Spleen (tissue), 11 donors: Measurements from ENCODE around the gene SF3A1. TPM values are rescaled to one million over a fixed set of nuclear protein-coding genes. Genes with fewer than 3 reads are reported as not detected.
A peak's percentile ranks its signal among the peaks of the same experiment; 100 is the strongest.

ENCODE experiments used
- DNase-seq: peaks from one replicate; pipeline ENCODE4 v3.0.0-alpha.2; 2020
- H3K27ac ChIP-seq, 8 donors: fragments of 200-600 bp; sonication (generic) in 7 of 8; 1 replicate in 4 of 8; 2 replicates in 4 of 8; pipeline versions ENCODE4 v1.5.0 to v1.8.0; 2016 to 2021; ENCODE audit warnings: inconsistent platforms in 4 of 8, mild to moderate bottlenecking in 4 of 8, moderate library complexity in 1 of 8
- H3K27me3 ChIP-seq, 7 donors: fragments of 200-600 bp; sonication (generic) in 6 of 7; replicated peaks in 1 of 7; 1 replicate in 4 of 7; 2 replicates in 3 of 7; pipeline versions ENCODE4 v1.5.0 to v1.8.0; 2016 to 2021; ENCODE audit warnings: inconsistent platforms in 3 of 7, mild to moderate bottlenecking in 1 of 7
- H3K36me3 ChIP-seq, 6 donors: fragments of 200-600 bp; sonication (generic) in 5 of 6; 1 replicate in 4 of 6; 2 replicates in 2 of 6; pipeline versions ENCODE4 v1.5.0 to v1.8.0; 2016 to 2021; ENCODE audit warnings: inconsistent platforms in 2 of 6
- H3K4me1 ChIP-seq, 6 donors: fragments of 200-600 bp; sonication (generic) in 5 of 6; 1 replicate in 3 of 6; 2 replicates in 3 of 6; pipeline versions ENCODE4 v1.5.0 to v1.8.0; 2016 to 2021; ENCODE audit warnings: inconsistent platforms in 3 of 6
- H3K4me3 ChIP-seq, 8 donors: fragments of 200-600 bp; sonication (generic) in 7 of 8; 1 replicate in 4 of 8; 2 replicates in 4 of 8; pipeline versions ENCODE4 v1.5.0 to v1.8.0; 2016 to 2021; ENCODE audit warnings: inconsistent platforms in 4 of 8, mild to moderate bottlenecking in 4 of 8, moderate library complexity in 2 of 8
- H3K9me3 ChIP-seq, 8 donors: fragments of 200-600 bp; sonication (generic) in 7 of 8; 1 replicate in 4 of 8; 2 replicates in 4 of 8; pipeline versions ENCODE4 v1.5.0 to v1.8.0; 2016 to 2021; ENCODE audit warnings: inconsistent platforms in 4 of 8
- POLR2A ChIP-seq, 3 donors: fragments of 450-650 bp; IDR thresholded peaks; one replicate each; pipeline ENCODE4 v1.5.1; 2017; ENCODE audit warnings: antibody characterized with exemption in 3 of 3, mild to moderate bottlenecking in 1 of 3
- POLR2AphosphoS5 ChIP-seq, 3 donors: sonication (generic); formaldehyde crosslinking; IDR thresholded peaks; one replicate each; pipeline ENCODE4 v1.5.1; 2017; ENCODE audit warnings: antibody characterized with exemption in 3 of 3
- WGBS, 5 donors: extraction: QIAGEN DNeasy Blood & Tissue Kit in 3 of 5; methylation state at CpG; one replicate each; pipeline versions ENCODE4 v1.1.5 to v1.1.7; 2013 to 2018; 5-methylcytosine and 5-hydroxymethylcytosine counted together
- intact Hi-C: fragments of 100-400 bp; cut with DNase I; formaldehyde crosslinking; loops from one replicate; pipeline ENCODE4 v1.15.0; 2023; ENCODE audit warnings: low total_unique reads
- polyA plus RNA-seq, 3 donors: library from polyadenylated mRNA; stranded (reverse); fragments of 200-250 nt; gene quantifications; one replicate each; pipeline ENCODE4 v1.2.1, GENCODE V29; 2013
- total RNA-seq, 7 donors: library from RNA; depleted of rRNA in 3 of 7; stranded (reverse); fragments of >200 nt in 3 of 7; fragmentation: NEBNext Ultra II Directional in 4 of 7; extraction: Animal tissue kit (Norgen Biotek cat#: 25700) in 4 of 7; gene quantifications; one replicate each; pipeline versions ENCODE4 v1.1.0 to v1.2.1, GENCODE V29; 2016 to 2021
- TF ChIP-seq, protein P1 (sequence below), 11 experiments: fragments of 200-600 bp in 7 of 11; fragments of 450-650 bp in 4 of 11; sonication (generic) in 4 of 11; IDR thresholded peaks in 8 of 11; conservative IDR thresholded peaks in 3 of 11; 1 replicate in 7 of 11; 2 replicates in 4 of 11; pipeline versions ENCODE4 v1.4.0 to v1.8.0; 2016 to 2021; ENCODE audit warnings: antibody characterized with exemption in 11 of 11, inconsistent platforms in 4 of 11, mild to moderate bottlenecking in 1 of 11
- donor health status: healthy with polysubstance abuse.
- donor health status: DM: no; HTN: no; CAD: no; lungs with moderate emphysema.
- donor health status: DM: no; HTN: no; CAD: no.
- donor health status: Bipolar disorder and iron deficiency.
- donor health status: healthy.
- donor health status: DM: no; HTN: no; CAD: no.
- donor health status: DM: yes; HTN: yes; CAD: no.

The SF3A1 gene
- total and polyA plus RNA-seq, 10 donors, result 14.9 to 223 (median 175) TPM

DNA sequence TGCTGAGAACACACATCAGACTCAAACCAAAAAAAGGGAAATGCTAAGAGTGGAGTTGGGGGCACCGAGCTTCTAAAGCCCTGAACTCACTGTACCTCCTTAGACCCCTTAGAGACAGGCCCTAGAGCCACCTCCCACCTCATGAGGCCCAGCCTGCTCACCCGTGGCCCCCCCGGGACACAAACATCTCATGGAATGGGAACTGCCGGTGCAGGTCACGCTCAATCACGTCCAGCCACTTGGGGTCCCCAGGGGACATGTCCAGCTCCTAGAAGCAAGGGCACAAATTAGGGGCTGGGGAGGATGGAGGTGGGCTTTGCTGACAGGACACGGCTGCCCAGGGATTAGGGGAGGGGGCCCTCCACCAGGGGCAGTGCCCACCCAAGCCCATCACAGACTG, 61.1 kb downstream of the SF3A1 start:
- 74 to 85% (median 81%) methylated on average over 7 of the region's 7 CpGs for WGBS, 5 donors
- intact Hi-C loops, result no loop called here
- TF ChIP-seq POLR2A (IDR thresholded peaks at IDR 0.05) (no peak), POLR2AphosphoS5 (IDR thresholded peaks at IDR 0.05) (peak in 1 of 3 donors; percentile 34)
- Histone ChIP-seq H3K27ac (peak overlapping the region in 3 of 8 donors; percentile 24 to 75 (median 66)), H3K27me3 (no peaks in the 10 kb centered on the region), H3K9me3 (no peaks in the 10 kb centered on the region), H3K36me3 (peaks cover 0 to 97% (median 76%) of the 10 kb centered on the region in 6 donors), H3K4me1 (peaks cover 11 to 85% (median 30%) of the 10 kb centered on the region in 6 donors), H3K4me3 (no peak overlapping the region)
- DNase-seq, result no peak

- intact Hi-C loops, result no loop called here
- Histone ChIP-seq H3K27me3 (no peaks in the 10 kb centered on the region), H3K4me1 (peaks cover 18 to 85% (median 30%) of the 10 kb centered on the region in 6 donors), H3K4me3 (no peak overlapping the region), H3K27ac (peak overlapping the region in 2 of 8 donors; percentile 66 to 75), H3K36me3 (peaks cover 0 to 89% (median 68%) of the 10 kb centered on the region in 6 donors), H3K9me3 (no peaks in the 10 kb centered on the region)
- no peak for DNase-seq
- 93 to 94% (median 93%) methylated on average over 11 of the region's 11 CpGs; no CpG with 5 or more reads in 2 of the 5 donors for WGBS, 5 donors
- peak in 1 of 3 donors; percentile 54 for TF ChIP-seq POLR2AphosphoS5 (IDR thresholded peaks at IDR 0.05)
- TF ChIP-seq POLR2A (IDR thresholded peaks at IDR 0.05), result no peak
- TF ChIP-seq, protein P1, sequence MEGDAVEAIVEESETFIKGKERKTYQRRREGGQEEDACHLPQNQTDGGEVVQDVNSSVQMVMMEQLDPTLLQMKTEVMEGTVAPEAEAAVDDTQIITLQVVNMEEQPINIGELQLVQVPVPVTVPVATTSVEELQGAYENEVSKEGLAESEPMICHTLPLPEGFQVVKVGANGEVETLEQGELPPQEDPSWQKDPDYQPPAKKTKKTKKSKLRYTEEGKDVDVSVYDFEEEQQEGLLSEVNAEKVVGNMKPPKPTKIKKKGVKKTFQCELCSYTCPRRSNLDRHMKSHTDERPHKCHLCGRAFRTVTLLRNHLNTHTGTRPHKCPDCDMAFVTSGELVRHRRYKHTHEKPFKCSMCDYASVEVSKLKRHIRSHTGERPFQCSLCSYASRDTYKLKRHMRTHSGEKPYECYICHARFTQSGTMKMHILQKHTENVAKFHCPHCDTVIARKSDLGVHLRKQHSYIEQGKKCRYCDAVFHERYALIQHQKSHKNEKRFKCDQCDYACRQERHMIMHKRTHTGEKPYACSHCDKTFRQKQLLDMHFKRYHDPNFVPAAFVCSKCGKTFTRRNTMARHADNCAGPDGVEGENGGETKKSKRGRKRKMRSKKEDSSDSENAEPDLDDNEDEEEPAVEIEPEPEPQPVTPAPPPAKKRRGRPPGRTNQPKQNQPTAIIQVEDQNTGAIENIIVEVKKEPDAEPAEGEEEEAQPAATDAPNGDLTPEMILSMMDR (IDR thresholded peaks at IDR 0.05 in 8 of 11, conservative IDR thresholded peaks at IDR 0.05 in 3 of 11), result no peak
These were observed 61.9 kb downstream of the SF3A1 start for GRCh38 chr22:30294830-30295229.

- Histone ChIP-seq H3K4me3 (no peak overlapping the region), H3K27ac (peak overlapping the region in 1 of 8 donors; percentile 26), H3K4me1 (peaks cover 18 to 85% (median 33%) of the 10 kb centered on the region in 6 donors), H3K36me3 (peaks cover 0 to 81% (median 64%) of the 10 kb centered on the region in 6 donors), H3K9me3 (no peaks in the 10 kb centered on the region), H3K27me3 (no peaks in the 10 kb centered on the region)
- 90 to 98% (median 94%) methylated on average over 9 of the region's 9 CpGs for WGBS, 5 donors
- no peak for DNase-seq
- intact Hi-C loops, result no loop called here
- TF ChIP-seq POLR2A (IDR thresholded peaks at IDR 0.05), result no peak
- TF ChIP-seq, protein P1 (IDR thresholded peaks at IDR 0.05 in 8 of 11, conservative IDR thresholded peaks at IDR 0.05 in 3 of 11), result no peak
- TF ChIP-seq POLR2AphosphoS5 (IDR thresholded peaks at IDR 0.05), result no peak
These were observed 62.6 kb downstream of the SF3A1 start for GRCh38 chr22:30294066-30294465.

DNA sequence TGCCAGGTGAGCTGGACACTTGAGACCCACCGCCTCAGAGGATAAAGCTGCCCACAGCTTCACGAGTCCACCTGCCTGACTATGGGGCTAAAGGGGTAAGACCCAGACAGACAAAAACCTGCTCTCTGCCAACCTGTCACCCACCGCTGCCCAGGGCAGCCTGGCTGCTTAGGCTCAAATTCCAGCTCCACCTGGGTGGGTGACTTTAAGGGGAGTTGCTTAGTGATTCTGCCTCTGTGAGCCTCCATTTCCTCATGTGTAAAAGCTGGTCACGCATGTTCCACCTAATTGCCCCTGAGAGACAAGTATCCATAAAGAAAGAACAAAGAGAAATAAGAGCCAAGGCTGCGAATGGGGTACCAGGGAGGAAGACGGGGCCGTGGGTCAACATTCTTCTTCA, 63.7 kb downstream of the SF3A1 start:
- no peak for TF ChIP-seq POLR2A (IDR thresholded peaks at IDR 0.05)
- TF ChIP-seq, protein P1 (IDR thresholded peaks at IDR 0.05 in 8 of 11, conservative IDR thresholded peaks at IDR 0.05 in 3 of 11), result no peak
- TF ChIP-seq POLR2AphosphoS5 (IDR thresholded peaks at IDR 0.05), result no peak
- Histone ChIP-seq H3K4me1 (peaks cover 26 to 85% (median 44%) of the 10 kb centered on the region in 6 donors), H3K9me3 (no peaks in the 10 kb centered on the region), H3K4me3 (no peak overlapping the region), H3K27ac (peak overlapping the region in 3 of 8 donors; percentile 91 to 95 (median 93)), H3K27me3 (no peaks in the 10 kb centered on the region), H3K36me3 (peaks cover 0 to 71% (median 54%) of the 10 kb centered on the region in 6 donors)
- DNase-seq, result no peak
- intact Hi-C loops, result no loop called here
- 89 to 97% (median 95%) methylated on average over 4 to 7 of the region's 7 CpGs for WGBS, 5 donors
